Glomerular endothelial cell (primary cell): Measurements from ENCODE around the gene KLHL1. TPM values are rescaled to one million over a fixed set of nuclear protein-coding genes. Genes with fewer than 3 reads are reported as not detected.

Source experiments
- DNase-seq: peaks from one replicate; pipeline ENCODE4 v3.0.0-alpha.2; 2011; ENCODE audit warnings: low read depth, low spot score; ENCODE audit errors: extremely low read depth
- total RNA-seq: library from RNA; depleted of rRNA; stranded (reverse); fragments of >200 nt; gene quantifications from 2 replicates; pipeline ENCODE4 v1.2.3, GENCODE V29; 2015

Gene KLHL1
- total RNA-seq, 1 donor from 2014 or later: not detected

DNA sequence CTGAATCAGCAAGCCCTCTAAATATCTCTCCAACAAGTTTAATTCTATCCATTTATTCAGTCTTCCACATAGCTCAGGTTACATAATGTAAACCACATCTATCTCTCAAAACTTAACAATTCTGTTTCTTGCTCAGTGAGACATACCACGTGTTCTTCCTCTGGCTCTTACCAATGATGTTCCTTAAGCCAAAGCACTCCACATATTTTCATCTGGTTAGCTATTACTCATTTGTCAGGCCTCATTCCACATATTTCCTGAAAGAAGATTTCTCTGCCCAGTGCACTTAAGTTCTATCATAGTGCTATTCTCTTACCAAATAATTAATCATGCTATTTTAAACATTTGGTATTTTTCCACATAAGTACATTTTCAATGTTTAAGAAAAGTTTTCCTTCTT, 403.9 kb downstream of the KLHL1 start:
- no peak for DNase-seq

DNA sequence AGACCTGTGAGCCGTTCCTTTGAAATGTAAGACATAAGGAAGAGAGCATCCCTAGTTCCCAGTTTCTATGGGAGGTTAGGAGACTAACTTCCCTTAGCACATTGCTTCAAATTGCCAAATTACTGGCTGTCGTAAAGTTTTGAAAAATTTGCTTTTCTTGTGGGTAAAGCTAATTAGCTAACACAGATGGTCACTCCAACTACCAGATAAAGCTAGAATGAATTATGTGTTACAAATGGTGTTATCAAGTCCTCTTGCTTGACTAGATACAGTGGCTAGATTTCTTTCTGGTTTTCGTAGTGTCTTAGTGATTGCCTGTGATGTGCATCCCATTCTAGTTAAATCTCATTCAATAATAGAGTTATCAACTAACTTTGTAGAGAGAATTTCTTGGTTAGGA, 417.3 kb downstream of the KLHL1 start:
- no peak for DNase-seq

GRCh38 chr13:69683921-69684686, 424.1 kb downstream of the KLHL1 start:
- DNase-seq: no peak

- no peak for DNase-seq
Observed at GRCh38 chr13:69681722-69682121, 426.5 kb downstream of the KLHL1 start.

- no peak for DNase-seq
Observed at GRCh38 chr13:69677343-69677742, 430.9 kb downstream of the KLHL1 start.

DNA sequence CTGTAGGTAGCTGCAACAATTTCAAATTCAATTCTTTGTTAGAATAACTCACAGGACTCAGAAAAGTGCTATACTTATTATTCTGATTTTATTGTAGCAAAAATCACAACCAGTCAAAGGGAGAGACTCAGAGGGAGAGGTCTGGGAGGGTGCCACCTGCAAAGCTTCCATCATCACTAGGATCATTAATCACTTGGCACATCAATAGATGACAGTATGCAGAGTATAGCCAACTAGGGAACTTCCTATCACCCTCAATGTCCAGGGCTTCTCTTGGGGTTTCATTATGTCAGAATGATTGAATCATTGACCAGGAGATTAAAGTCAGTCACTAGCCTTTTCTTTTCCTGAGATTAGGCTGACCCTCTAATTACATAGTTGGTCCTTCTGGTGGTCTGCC, 432.0 kb downstream of the KLHL1 start:
- DNase-seq: no peak

- no peak for DNase-seq
Observed at GRCh38 chr13:69660155-69660554, 448.1 kb downstream of the KLHL1 start.

GRCh38 chr13:69657676-69658075, 450.6 kb downstream of the KLHL1 start:
- DNase-seq: no peak

GRCh38 chr13:69654392-69654791, 453.9 kb downstream of the KLHL1 start:
- no peak for DNase-seq

Other genes starting within 250 kb of the KLHL1 start
- gene ATXN8OS, start 626 bp downstream of the KLHL1 start, total RNA-seq: not detected in 2 replicates